Heart right ventricle (tissue), 16 donors: ENCODE measurements around the gene WWOX. TPM values are rescaled to one million over a fixed set of nuclear protein-coding genes. Genes with fewer than 3 reads are reported as not detected.
A peak's percentile ranks its signal among the peaks of the same experiment; 100 is the strongest.

Source experiments
- ATAC-seq, 8 donors: fragments of 200-7000 bp; cut with Tn5 transposase; one replicate each; pipeline ENCODE4 v1.9.1; 2020; ENCODE audit warnings: mild to moderate bottlenecking in 8 of 8, moderate library complexity in 8 of 8, moderate number of reproducible peaks in 1 of 8
- DNase-seq, 2 donors: peaks; one replicate each; pipeline ENCODE4 v3.0.0-alpha.2; 2020
- H3K27ac ChIP-seq, 10 donors: fragments of 200-600 bp; sonication (generic) in 2 of 10; one replicate each; pipeline versions ENCODE4 v1.5.0 to v1.8.0; 2020 to 2022; ENCODE audit warnings: mild to moderate bottlenecking in 3 of 10
- H3K27me3 ChIP-seq, 7 donors: fragments of 200-600 bp; one replicate each; pipeline ENCODE4 v1.8.0; 2021 to 2022; ENCODE audit warnings: mild to moderate bottlenecking in 2 of 7
- H3K36me3 ChIP-seq, 9 donors: fragments of 200-600 bp; sonication (generic) in 1 of 9; one replicate each; pipeline versions ENCODE4 v1.5.0 to v1.8.0; 2020 to 2022; ENCODE audit warnings: mild to moderate bottlenecking in 2 of 9
- H3K4me1 ChIP-seq, 9 donors: fragments of 200-600 bp; sonication (generic) in 1 of 9; one replicate each; pipeline versions ENCODE4 v1.5.0 to v1.8.0; 2020 to 2022; ENCODE audit warnings: mild to moderate bottlenecking in 4 of 9
- H3K4me3 ChIP-seq, 10 donors: fragments of 200-600 bp; sonication (generic) in 2 of 10; one replicate each; pipeline versions ENCODE4 v1.5.0 to v1.8.0; 2020 to 2022; ENCODE audit warnings: mild to moderate bottlenecking in 7 of 10, moderate library complexity in 2 of 10
- H3K9me3 ChIP-seq, 11 donors: fragments of 200-600 bp in 10 of 11; sonication (generic) in 2 of 11; one replicate each; pipeline versions ENCODE4 v1.5.0 to v1.8.0; 2013 to 2022; ENCODE audit warnings: mild to moderate bottlenecking in 2 of 11, control low read depth in 1 of 11, moderate library complexity in 1 of 11
- CTCF ChIP-seq, 9 donors: fragments of 200-600 bp; sonication (generic) in 2 of 9; IDR thresholded peaks; one replicate each; pipeline versions ENCODE4 v1.5.0 to v1.8.0; 2021 to 2022; ENCODE audit warnings: antibody characterized with exemption in 9 of 9, mild to moderate bottlenecking in 5 of 9, moderate library complexity in 1 of 9
- WGBS, 2 donors: extraction: QIAGEN DNeasy Blood & Tissue Kit; methylation state at CpG; one replicate each; pipeline ENCODE4 v1.1.7; 2013; ENCODE audit warnings: inconsistent platforms in 1 of 2; 5-methylcytosine and 5-hydroxymethylcytosine counted together
- intact Hi-C, 10 donors: fragments of 100-400 bp; cut with DNase I; formaldehyde crosslinking; loops; one replicate each; pipeline versions ENCODE4 v1.11.1 to v1.14.2; 2022
- polyA plus RNA-seq, 2 donors: library from polyadenylated mRNA; stranded (reverse); fragments of 200-250 nt; gene quantifications; one replicate each; pipeline ENCODE4 v1.2.3, GENCODE V29; 2013
- total RNA-seq, 10 donors: library from RNA; stranded (reverse); fragmentation: NEBNext Ultra II Directional in 3 of 10; extraction: Animal tissue kit (Norgen Biotek cat#: 25700) in 3 of 10; gene quantifications; one replicate each; pipeline versions ENCODE4 v1.2.1 to v1.2.4, GENCODE V29; 2021 to 2023
- donor health status: Arrhythmogenic right ventricular cardiomyopathy.
- donor health status: ischemic (EF 13 %, LVEDD 7.1; RV severe dilation, severe dysfunction).
- donor health status: healthy with polysubstance abuse.
- donor health status: DM: no; HTN: yes; CAD: no.
- donor health status: DM: no; HTN: no; CAD: no.
- donor health status: ischemic (EF 25% LVEDD 6.9; RV normal size, moderate dysfunction).
- donor health status: ischemic (EF 25% LVEDD 5.7; RV mildly dilated, moderate dysfunction).
- donor health status: healthy.
- donor health status: DM: yes; HTN: yes; CAD: no.
- donor health status: Ischemic cardiomyopathy.
- donor health status: ischemic (EF 35%, LVEDD 5.7; RV mildly dilated, moderate dysfunction).
- donor health status: nonischemic (EF 11% LVEDD 7.7; RV severe dilation, severe dysfunction).
- donor health status: DM: yes; HTN: yes; CAD: no.
- donor health status: PGD.
- donor health status: ischemic (EF 29% LVEDD 5.4; RV normal size, mild dysfunction).
- donor health status: nonischemic (EF 23%, LVEDD 6.1; RV moderate dilation, normal function).

WWOX gene
- total and polyA plus RNA-seq, 12 donors, result 4.9 to 15.0 (median 9.9) TPM

GRCh38 chr16:78969721-78970120 is 870.3 kb downstream of the WWOX start:
- Histone ChIP-seq H3K4me3 (no peak overlapping the region), H3K36me3 (no peaks in the 10 kb centered on the region), H3K27me3 (no peaks in the 10 kb centered on the region), H3K4me1 (peaks cover 0 to 6% (median 0%) of the 10 kb centered on the region in 9 donors), H3K27ac (no peak overlapping the region), H3K9me3 (peaks cover 0 to 3% (median 0%) of the 10 kb centered on the region in 11 donors)
- WGBS, 2 donors, result 51 to 56% methylated on average over 3 of the region's 3 CpGs
- intact Hi-C loops, result loop anchor here in 1 of 10 donors (5.0 kb wide), 1 partner anchor 842 kb away; no protein-coding TSS in a partner anchor
- DNase-seq, result no peak
- TF ChIP-seq CTCF (IDR thresholded peaks at IDR 0.05), result no peak
- no peak for ATAC-seq

GRCh38 chr16:78970650-78971049 is 871.2 kb downstream of the WWOX start:
- DNase-seq (no peak), ATAC-seq (no peak)
- H3K27ac ChIP-seq, result no peak overlapping the region
- WGBS, 2 donors, result 94 to 95% methylated on average over 2 of the region's 2 CpGs
- no peaks in the 10 kb centered on the region for H3K9me3 ChIP-seq
- H3K4me1 ChIP-seq, result peaks cover 0 to 6% (median 0%) of the 10 kb centered on the region in 9 donors
- intact Hi-C loops, result loop anchor here in 1 of 10 donors (5.0 kb wide), 1 partner anchor 843 kb away; no protein-coding TSS in a partner anchor
- H3K36me3 ChIP-seq, result no peaks in the 10 kb centered on the region
- H3K4me3 ChIP-seq, result no peak overlapping the region
- no peaks in the 10 kb centered on the region for H3K27me3 ChIP-seq
- no peak for TF ChIP-seq CTCF (IDR thresholded peaks at IDR 0.05)

GRCh38 chr16:78972006-78972405 is 872.6 kb downstream of the WWOX start:
- intact Hi-C loops, result loop anchor here in 1 of 10 donors (5.0 kb wide), 1 partner anchor 845 kb away; no protein-coding TSS in a partner anchor
- WGBS, 2 donors, result 74 to 77% methylated on average over 10 of the region's 10 CpGs
- Histone ChIP-seq H3K27ac (no peak overlapping the region), H3K4me1 (peaks cover 0 to 6% (median 0%) of the 10 kb centered on the region in 9 donors), H3K36me3 (no peaks in the 10 kb centered on the region), H3K4me3 (no peak overlapping the region), H3K27me3 (no peaks in the 10 kb centered on the region), H3K9me3 (no peaks in the 10 kb centered on the region)
- no peak for ATAC-seq
- TF ChIP-seq CTCF (IDR thresholded peaks at IDR 0.05), result no peak
- DNase-seq, result no peak

- TF ChIP-seq CTCF (IDR thresholded peaks at IDR 0.05), result no peak
- Histone ChIP-seq H3K9me3 (no peaks in the 10 kb centered on the region), H3K4me3 (peak overlapping the region in 3 of 10 donors; percentile 0 to 16 (median 13)), H3K4me1 (peaks cover 0 to 6% (median 0%) of the 10 kb centered on the region in 9 donors), H3K36me3 (no peaks in the 10 kb centered on the region), H3K27ac (no peak overlapping the region), H3K27me3 (no peaks in the 10 kb centered on the region)
- WGBS, 2 donors, result 62 to 63% methylated on average over 13 of the region's 13 CpGs
- intact Hi-C loops, result loop anchor here in 1 of 10 donors (5.0 kb wide), 1 partner anchor 846 kb away; no protein-coding TSS in a partner anchor
- no peak for DNase-seq
- ATAC-seq, result no peak
Measured at GRCh38 chr16:78972986-78973385, 873.5 kb downstream of the WWOX start.
